Measurements from ENCODE around the gene ZSCAN5B.
"Not testable (repeated sequence)": the region's sequence is repeated elsewhere in the genome, so short reads cannot be mapped to it uniquely, and the experiment has no call there.

Gene ZSCAN5B

GRCh38 chr19:56209091-56209490 lies 11.5 kb upstream of the ZSCAN5B start:
- no peak overlapping the region for H3K4me2 ChIP-seq (ENCODE audit: low read length)
- H3K4me3 ChIP-seq (ENCODE audit: low read length): no peak overlapping the region
- H3K9me3 ChIP-seq (replicated peaks; ENCODE audit: low read length): no peaks in the 10 kb centered on the region
- no peaks in the 10 kb centered on the region for H3K4me1 ChIP-seq (ENCODE audit: control insufficient read depth, insufficient read depth, low read length)
- H3K36me3 ChIP-seq (ENCODE audit: insufficient read depth, low read length): no peaks in the 10 kb centered on the region
- H3K27me3 ChIP-seq (ENCODE audit: control insufficient read depth, insufficient read depth, low read length): no peaks in the 10 kb centered on the region
- H3K9ac ChIP-seq (ENCODE audit: low read depth, low read length): no peak overlapping the region

GRCh38 chr19:56207581-56207980 lies 10.0 kb upstream of the ZSCAN5B start:
- not testable (repeated sequence) for H3K9me3 ChIP-seq (replicated peaks; ENCODE audit: low read length); H3K4me2 ChIP-seq (ENCODE audit: low read length); H3K9ac ChIP-seq (ENCODE audit: low read depth, low read length); H3K36me3 ChIP-seq (ENCODE audit: insufficient read depth, low read length); H3K4me1 ChIP-seq (ENCODE audit: control insufficient read depth, insufficient read depth, low read length); H3K27me3 ChIP-seq (ENCODE audit: control insufficient read depth, insufficient read depth, low read length); H3K4me3 ChIP-seq (ENCODE audit: low read length)

- Histone ChIP-seq H3K9ac (ENCODE audit: low read depth, low read length) (no peak within 1 kb of the TSS), H3K27me3 (ENCODE audit: control insufficient read depth, insufficient read depth, low read length) (no peaks in the 10 kb centered on the region), H3K4me2 (ENCODE audit: low read length) (no peak within 1 kb of the TSS), H3K4me3 (ENCODE audit: low read length) (no peak within 1 kb of the TSS), H3K36me3 (ENCODE audit: insufficient read depth, low read length) (no peaks in the 10 kb centered on the region), H3K9me3 (replicated peaks; ENCODE audit: low read length) (no peaks in the 10 kb centered on the region), H3K4me1 (ENCODE audit: control insufficient read depth, insufficient read depth, low read length) (no peaks in the 10 kb centered on the region)
Observed at GRCh38 chr19:56201973-56202372, 4.4 kb upstream of the ZSCAN5B start, which contains the start of gene ZSCAN5C. Gene ZSCAN5C (plus strand): TSS chr19:56202273. CDS start chr19:56205914, 3,641 bp downstream.

- H3K36me3 ChIP-seq (ENCODE audit: insufficient read depth, low read length): no peaks in the 10 kb centered on the region
- H3K4me1 ChIP-seq (ENCODE audit: control insufficient read depth, insufficient read depth, low read length): no peaks in the 10 kb centered on the region
- no peak overlapping the region for H3K4me2 ChIP-seq (ENCODE audit: low read length)
- no peak overlapping the region for H3K9ac ChIP-seq (ENCODE audit: low read depth, low read length)
- H3K27me3 ChIP-seq (ENCODE audit: control insufficient read depth, insufficient read depth, low read length): no peaks in the 10 kb centered on the region
- no peak overlapping the region for H3K4me3 ChIP-seq (ENCODE audit: low read length)
- no peaks in the 10 kb centered on the region for H3K9me3 ChIP-seq (replicated peaks; ENCODE audit: low read length)
Observed at GRCh38 chr19:56199687-56200086, 2.1 kb upstream of the ZSCAN5B start.

- H3K36me3 ChIP-seq (ENCODE audit: insufficient read depth, low read length): no peaks in the 10 kb centered on the region
- no peaks in the 10 kb centered on the region for H3K9me3 ChIP-seq (replicated peaks; ENCODE audit: low read length)
- H3K4me3 ChIP-seq (ENCODE audit: low read length): no peak overlapping the region
- H3K9ac ChIP-seq (ENCODE audit: low read depth, low read length): no peak overlapping the region
- no peaks in the 10 kb centered on the region for H3K4me1 ChIP-seq (ENCODE audit: control insufficient read depth, insufficient read depth, low read length)
- no peaks in the 10 kb centered on the region for H3K27me3 ChIP-seq (ENCODE audit: control insufficient read depth, insufficient read depth, low read length)
- no peak overlapping the region for H3K4me2 ChIP-seq (ENCODE audit: low read length)
Observed at GRCh38 chr19:56193981-56194640, 3.5 kb downstream of the ZSCAN5B start.

GRCh38 chr19:56191711-56192110 lies 5.9 kb downstream of the ZSCAN5B start:
- H3K4me2 ChIP-seq (ENCODE audit: low read length): no peak overlapping the region
- H3K4me1 ChIP-seq (ENCODE audit: control insufficient read depth, insufficient read depth, low read length): no peaks in the 10 kb centered on the region
- no peaks in the 10 kb centered on the region for H3K36me3 ChIP-seq (ENCODE audit: insufficient read depth, low read length)
- no peaks in the 10 kb centered on the region for H3K27me3 ChIP-seq (ENCODE audit: control insufficient read depth, insufficient read depth, low read length)
- H3K9me3 ChIP-seq (replicated peaks; ENCODE audit: low read length): no peaks in the 10 kb centered on the region
- no peak overlapping the region for H3K9ac ChIP-seq (ENCODE audit: low read depth, low read length)
- no peak overlapping the region for H3K4me3 ChIP-seq (ENCODE audit: low read length)

GRCh38 chr19:56191115-56191514 lies 6.5 kb downstream of the ZSCAN5B start:
- no peak overlapping the region for H3K4me2 ChIP-seq (ENCODE audit: low read length)
- no peaks in the 10 kb centered on the region for H3K4me1 ChIP-seq (ENCODE audit: control insufficient read depth, insufficient read depth, low read length)
- no peak overlapping the region for H3K4me3 ChIP-seq (ENCODE audit: low read length)
- no peaks in the 10 kb centered on the region for H3K27me3 ChIP-seq (ENCODE audit: control insufficient read depth, insufficient read depth, low read length)
- no peaks in the 10 kb centered on the region for H3K36me3 ChIP-seq (ENCODE audit: insufficient read depth, low read length)
- H3K9me3 ChIP-seq (replicated peaks; ENCODE audit: low read length): no peaks in the 10 kb centered on the region
- H3K9ac ChIP-seq (ENCODE audit: low read depth, low read length): no peak overlapping the region

GRCh38 chr19:56189785-56190184 lies 7.8 kb downstream of the ZSCAN5B start:
- H3K4me1 ChIP-seq (ENCODE audit: control insufficient read depth, insufficient read depth, low read length): no peaks in the 10 kb centered on the region
- no peaks in the 10 kb centered on the region for H3K27me3 ChIP-seq (ENCODE audit: control insufficient read depth, insufficient read depth, low read length)
- H3K36me3 ChIP-seq (ENCODE audit: insufficient read depth, low read length): no peaks in the 10 kb centered on the region
- no peak overlapping the region for H3K9ac ChIP-seq (ENCODE audit: low read depth, low read length)
- H3K9me3 ChIP-seq (replicated peaks; ENCODE audit: low read length): no peaks in the 10 kb centered on the region
- H3K4me2 ChIP-seq (ENCODE audit: low read length): no peak overlapping the region
- no peak overlapping the region for H3K4me3 ChIP-seq (ENCODE audit: low read length)

- H3K27me3 ChIP-seq (ENCODE audit: control insufficient read depth, insufficient read depth, low read length): peaks cover 21% of the 10 kb centered on the region
- no peaks in the 10 kb centered on the region for H3K9me3 ChIP-seq (replicated peaks; ENCODE audit: low read length)
- H3K9ac ChIP-seq (ENCODE audit: low read depth, low read length): no peak overlapping the region
- H3K4me2 ChIP-seq (ENCODE audit: low read length): no peak overlapping the region
- H3K4me1 ChIP-seq (ENCODE audit: control insufficient read depth, insufficient read depth, low read length): no peaks in the 10 kb centered on the region
- no peaks in the 10 kb centered on the region for H3K36me3 ChIP-seq (ENCODE audit: insufficient read depth, low read length)
- no peak overlapping the region for H3K4me3 ChIP-seq (ENCODE audit: low read length)
Observed at GRCh38 chr19:56177564-56178243, 19.9 kb downstream of the ZSCAN5B start.

- H3K4me2 ChIP-seq (ENCODE audit: low read length): no peak overlapping the region
- peaks cover 21% of the 10 kb centered on the region for H3K27me3 ChIP-seq (ENCODE audit: control insufficient read depth, insufficient read depth, low read length)
- no peaks in the 10 kb centered on the region for H3K9me3 ChIP-seq (replicated peaks; ENCODE audit: low read length)
- no peak overlapping the region for H3K9ac ChIP-seq (ENCODE audit: low read depth, low read length)
- H3K36me3 ChIP-seq (ENCODE audit: insufficient read depth, low read length): no peaks in the 10 kb centered on the region
- no peak overlapping the region for H3K4me3 ChIP-seq (ENCODE audit: low read length)
- no peaks in the 10 kb centered on the region for H3K4me1 ChIP-seq (ENCODE audit: control insufficient read depth, insufficient read depth, low read length)
Observed at GRCh38 chr19:56176881-56177280, 20.7 kb downstream of the ZSCAN5B start.

- H3K27me3 ChIP-seq (ENCODE audit: control insufficient read depth, insufficient read depth, low read length): peaks cover 21% of the 10 kb centered on the region
- H3K9me3 ChIP-seq (replicated peaks; ENCODE audit: low read length); H3K9ac ChIP-seq (ENCODE audit: low read depth, low read length); H3K4me2 ChIP-seq (ENCODE audit: low read length); H3K4me3 ChIP-seq (ENCODE audit: low read length); H3K36me3 ChIP-seq (ENCODE audit: insufficient read depth, low read length); H3K4me1 ChIP-seq (ENCODE audit: control insufficient read depth, insufficient read depth, low read length): not testable (repeated sequence)
Observed at GRCh38 chr19:56176310-56176709, 21.3 kb downstream of the ZSCAN5B start.

- not testable (repeated sequence) for H3K4me3 ChIP-seq (ENCODE audit: low read length)
Observed at GRCh38 chr19:56175861-56176307, 21.7 kb downstream of the ZSCAN5B start, which contains the start of gene GALP. Gene GALP (plus strand): TSS chr19:56176008. CDS start chr19:56177109, 1,101 bp downstream.

More at GRCh38 chr19:56175861-56176307, 21.7 kb downstream of the ZSCAN5B start, which contains the start of gene GALP:
- not testable (repeated sequence) for H3K4me2 ChIP-seq (ENCODE audit: low read length); H3K36me3 ChIP-seq (ENCODE audit: insufficient read depth, low read length); H3K9ac ChIP-seq (ENCODE audit: low read depth, low read length); H3K4me1 ChIP-seq (ENCODE audit: control insufficient read depth, insufficient read depth, low read length); H3K9me3 ChIP-seq (replicated peaks; ENCODE audit: low read length)
- H3K27me3 ChIP-seq (ENCODE audit: control insufficient read depth, insufficient read depth, low read length): peaks cover 21% of the 10 kb centered on the region

Data from skeletal muscle satellite cell (primary cell).